Raji (cell line): Measurements from ENCODE around the gene HES5.

ENCODE experiments used
- POLR2A ChIP-seq: IDR thresholded peaks from 2 replicates; pipeline ENCODE4 v1.6.1; 2011; ENCODE audit warnings: low read depth, low read length, control low read depth; ENCODE audit not compliant: insufficient read depth

The HES5 gene

GRCh38 chr1:2514863-2515762 is 14.9 kb downstream of the HES5 start:
- no peak for TF ChIP-seq POLR2A

GRCh38 chr1:2513939-2514652 is 16.0 kb downstream of the HES5 start:
- TF ChIP-seq POLR2A, result no peak

DNA sequence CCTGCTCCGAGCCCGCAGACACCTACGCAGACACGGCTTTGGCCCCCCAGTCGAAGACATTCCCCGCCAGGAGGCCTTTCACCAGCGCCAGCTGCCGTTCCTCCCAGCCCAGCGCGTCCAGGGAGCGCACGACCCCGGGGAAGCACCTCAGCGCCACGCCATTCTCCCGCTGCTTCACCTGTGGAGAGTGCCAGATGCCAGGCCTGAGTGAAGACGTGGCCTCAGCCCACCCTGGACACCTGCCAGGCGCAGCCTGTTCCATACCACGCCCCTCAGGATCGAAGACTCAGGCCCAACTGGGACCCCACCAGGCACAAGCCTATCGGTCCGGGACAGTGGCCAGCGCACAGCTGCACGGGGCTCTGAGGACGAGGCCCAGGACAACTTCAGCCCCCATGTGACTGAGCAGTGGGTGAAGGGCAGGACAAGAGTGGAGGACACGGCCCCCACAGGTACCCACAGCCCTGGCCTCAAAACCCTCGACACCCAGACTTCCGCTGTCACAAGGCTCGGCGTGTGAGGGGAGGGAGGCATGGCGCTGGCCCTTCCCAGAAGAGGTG is 17.1 kb downstream of the HES5 start:
- TF ChIP-seq POLR2A, result no peak

DNA sequence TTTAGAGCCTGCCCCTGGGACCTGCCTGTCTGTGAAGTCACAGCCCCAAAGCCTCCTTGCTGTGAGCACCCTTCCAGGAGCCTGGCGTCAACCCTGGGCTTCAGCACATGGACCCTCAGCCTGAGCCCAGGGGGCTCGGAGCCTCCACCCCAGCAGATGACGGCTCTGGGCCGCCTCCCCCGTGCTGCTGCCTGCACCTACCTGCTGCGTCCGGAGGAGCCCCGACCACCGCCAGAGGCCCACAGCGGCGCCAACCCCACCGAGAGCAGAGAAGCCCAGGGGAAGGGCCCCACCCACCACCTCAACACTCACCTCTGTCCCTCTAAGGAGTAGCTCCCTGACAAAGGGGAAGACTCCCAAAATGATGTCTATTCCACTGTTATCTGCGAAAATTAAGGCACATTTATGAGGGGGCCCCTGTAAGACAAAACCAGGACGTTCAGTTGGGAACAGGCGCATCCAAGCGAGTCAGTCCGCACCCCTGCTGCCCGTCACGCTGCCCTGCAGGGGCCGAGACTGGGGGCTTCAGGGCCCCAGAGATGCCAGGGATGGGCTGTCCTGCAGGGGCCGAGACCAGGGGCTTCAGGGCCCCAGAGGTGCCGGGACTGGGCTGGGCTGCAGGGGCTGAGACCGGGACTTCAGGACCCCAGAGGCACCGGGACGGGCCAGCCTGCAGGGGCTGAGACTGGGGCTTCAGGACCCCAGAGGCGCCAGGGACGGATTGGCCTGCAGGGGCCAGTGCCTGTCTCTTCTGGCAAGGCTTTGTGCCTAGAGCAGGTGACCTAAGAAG is 19.5 kb downstream of the HES5 start:
- no peak for TF ChIP-seq POLR2A

- no peak for TF ChIP-seq POLR2A
These were observed 20.5 kb downstream of the HES5 start for GRCh38 chr1:2509589-2509988.

DNA sequence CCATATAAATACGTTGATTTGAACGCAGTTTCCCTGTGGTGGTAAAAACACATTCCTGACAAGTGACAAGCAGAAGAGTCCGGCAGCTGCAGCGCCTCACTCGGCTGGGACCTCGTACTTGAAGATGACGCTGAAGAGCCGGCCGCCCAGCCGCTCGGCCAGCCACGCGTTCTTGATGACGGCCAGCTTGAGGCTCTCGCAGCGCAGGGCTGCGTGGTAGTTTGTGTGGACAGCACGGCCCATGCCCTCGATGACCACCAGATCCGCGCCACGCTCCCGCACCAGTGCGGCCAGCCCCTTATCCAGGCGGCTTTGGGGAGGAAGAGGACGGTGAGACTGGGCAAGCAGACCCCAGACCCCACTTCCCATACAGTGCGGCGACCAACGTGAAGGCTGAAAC is 21.3 kb downstream of the HES5 start:
- no peak for TF ChIP-seq POLR2A

DNA sequence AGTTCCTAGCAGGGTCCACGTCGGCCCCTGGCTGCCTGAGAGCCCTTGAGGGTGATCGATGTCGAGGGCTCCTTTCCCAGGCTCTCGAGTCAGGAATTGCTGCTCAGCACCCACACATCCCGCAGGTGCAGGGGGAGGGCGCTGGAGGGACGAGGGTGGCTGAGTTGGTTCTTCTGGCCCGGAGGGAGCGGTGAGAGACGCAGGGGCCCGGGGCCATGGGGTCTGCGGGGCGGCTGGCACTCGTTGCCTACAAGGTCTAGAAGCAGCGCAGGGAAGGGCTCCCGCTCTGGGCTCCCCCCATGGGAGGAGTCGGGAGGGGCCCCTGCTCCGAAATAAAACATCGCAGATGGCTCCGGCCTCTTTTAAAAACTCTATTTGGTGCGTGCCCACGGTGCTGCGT is 21.9 kb downstream of the HES5 start:
- TF ChIP-seq POLR2A, result no peak

DNA sequence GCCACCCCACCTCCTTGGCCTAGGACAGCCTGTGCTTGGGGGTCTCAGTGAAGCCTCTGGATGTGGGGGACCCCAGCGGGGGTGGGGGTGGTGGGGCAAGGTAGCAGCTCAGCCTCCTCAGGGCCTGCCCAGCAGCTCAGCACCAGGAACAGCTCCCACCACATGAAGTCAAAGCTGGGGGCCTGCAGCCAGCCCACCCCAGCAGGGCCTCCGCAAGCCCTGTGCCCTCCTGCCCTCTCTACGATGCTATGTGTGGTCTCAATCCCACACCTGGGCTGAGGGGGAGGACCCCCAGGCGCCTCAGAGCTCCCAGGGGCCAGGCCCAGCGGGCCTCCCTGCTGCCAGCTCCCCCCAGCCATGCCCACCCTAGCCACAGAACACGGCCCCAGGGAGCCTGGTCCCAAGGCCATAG is 22.3 kb downstream of the HES5 start:
- no peak for TF ChIP-seq POLR2A

GRCh38 chr1:2506901-2507565 is 23.0 kb downstream of the HES5 start:
- no peak for TF ChIP-seq POLR2A

GRCh38 chr1:2506007-2506860 is 23.8 kb downstream of the HES5 start:
- TF ChIP-seq POLR2A, result no peak

DNA sequence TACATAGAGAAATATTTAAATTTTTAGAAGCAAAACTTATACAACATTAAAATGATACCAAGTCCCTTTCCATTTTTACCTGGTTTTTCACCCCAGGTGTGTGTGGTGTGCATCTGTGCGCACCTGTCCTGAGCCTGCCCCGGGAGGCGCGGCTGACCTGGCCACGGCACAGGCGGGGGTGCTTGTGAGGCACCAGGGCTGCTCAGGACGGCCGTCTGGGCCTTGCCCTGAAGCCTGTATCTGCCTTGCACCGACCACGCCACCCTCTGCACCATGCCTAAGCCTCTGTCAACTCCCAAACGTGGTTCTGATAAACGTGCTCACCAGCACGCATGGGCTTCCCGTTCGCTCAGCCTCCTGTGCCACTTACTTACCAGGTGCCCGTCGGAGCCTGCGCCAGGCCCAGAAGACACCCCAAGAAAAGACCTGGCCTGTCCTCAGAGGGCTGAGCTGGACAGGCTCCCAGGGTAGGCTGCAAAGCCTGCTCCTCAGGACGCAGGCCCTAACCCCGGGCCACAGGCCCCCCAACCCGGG is 24.5 kb downstream of the HES5 start:
- TF ChIP-seq POLR2A, result no peak

GRCh38 chr1:2504949-2505272 is 25.2 kb downstream of the HES5 start:
- no peak for TF ChIP-seq POLR2A

GRCh38 chr1:2504225-2504948 is 25.7 kb downstream of the HES5 start:
- TF ChIP-seq POLR2A, result no peak

- no peak for TF ChIP-seq POLR2A
These were observed 26.4 kb downstream of the HES5 start for GRCh38 chr1:2503554-2504224.
